ENCODE results near the gene ARFRP1.

DNA sequence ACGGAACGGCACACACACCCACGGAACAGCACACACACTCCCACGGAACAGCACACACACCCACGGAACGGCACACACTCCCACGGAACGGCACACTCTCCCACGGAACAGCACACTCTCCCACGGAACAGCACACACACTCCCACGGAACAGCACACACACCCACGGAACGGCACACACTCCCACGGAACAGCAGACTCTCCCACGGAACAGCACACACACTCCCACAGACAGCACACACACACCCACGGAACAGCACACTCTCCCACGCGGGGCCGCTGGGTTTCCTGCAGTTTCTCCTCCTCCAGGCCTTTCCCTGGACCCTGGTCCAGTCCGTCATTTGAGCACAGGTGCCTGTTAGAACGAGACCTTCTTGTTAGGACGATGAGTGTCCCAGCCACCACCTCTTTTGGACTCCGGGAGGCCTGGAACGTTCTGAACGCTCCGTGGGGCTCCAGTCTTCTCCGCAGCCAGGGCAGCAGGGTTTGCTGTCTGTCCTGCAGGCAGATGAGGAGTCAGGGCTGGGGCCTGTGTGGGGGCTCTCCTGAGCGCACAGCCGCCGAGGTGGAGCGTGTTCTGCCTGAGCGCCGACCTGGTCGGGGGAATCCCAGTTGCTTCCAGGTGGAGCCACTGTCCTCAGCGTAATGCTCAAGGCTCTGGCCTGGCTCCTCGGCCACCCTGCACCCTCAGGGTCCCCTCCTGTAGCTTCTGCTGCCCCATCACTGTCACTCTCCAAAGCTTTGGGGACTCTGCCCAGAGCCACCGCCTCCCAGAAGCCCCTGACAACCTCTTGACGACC lies 28.9 kb downstream of the ARFRP1 start:
- TF ChIP-seq, protein P1, sequence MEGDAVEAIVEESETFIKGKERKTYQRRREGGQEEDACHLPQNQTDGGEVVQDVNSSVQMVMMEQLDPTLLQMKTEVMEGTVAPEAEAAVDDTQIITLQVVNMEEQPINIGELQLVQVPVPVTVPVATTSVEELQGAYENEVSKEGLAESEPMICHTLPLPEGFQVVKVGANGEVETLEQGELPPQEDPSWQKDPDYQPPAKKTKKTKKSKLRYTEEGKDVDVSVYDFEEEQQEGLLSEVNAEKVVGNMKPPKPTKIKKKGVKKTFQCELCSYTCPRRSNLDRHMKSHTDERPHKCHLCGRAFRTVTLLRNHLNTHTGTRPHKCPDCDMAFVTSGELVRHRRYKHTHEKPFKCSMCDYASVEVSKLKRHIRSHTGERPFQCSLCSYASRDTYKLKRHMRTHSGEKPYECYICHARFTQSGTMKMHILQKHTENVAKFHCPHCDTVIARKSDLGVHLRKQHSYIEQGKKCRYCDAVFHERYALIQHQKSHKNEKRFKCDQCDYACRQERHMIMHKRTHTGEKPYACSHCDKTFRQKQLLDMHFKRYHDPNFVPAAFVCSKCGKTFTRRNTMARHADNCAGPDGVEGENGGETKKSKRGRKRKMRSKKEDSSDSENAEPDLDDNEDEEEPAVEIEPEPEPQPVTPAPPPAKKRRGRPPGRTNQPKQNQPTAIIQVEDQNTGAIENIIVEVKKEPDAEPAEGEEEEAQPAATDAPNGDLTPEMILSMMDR (IDR thresholded peaks at IDR 0.05) = no peak
- TF ChIP-seq EZH2 (IDR thresholded peaks at IDR 0.05; ENCODE audit: borderline replicate concordance, insufficient read depth, low read depth, low read length, poor library complexity, severe bottlenecking) = no peak
